Progenitor cell of endocrine pancreas (in vitro differentiated cells): Measurements from ENCODE around the gene SYNE2. TPM values are rescaled to one million over a fixed set of nuclear protein-coding genes. Genes with fewer than 3 reads are reported as not detected.
A peak's percentile ranks its signal among the peaks of the same experiment; 100 is the strongest.

Experiments used
- DNase-seq: peaks from one replicate; pipeline ENCODE4 v3.0.0; 2021; ENCODE audit warnings: low spot score; ENCODE audit not compliant: unreplicated experiment
- H3K27ac Mint-ChIP-seq: 2 replicates; pipeline ENCODE4 v1.8.0; 2021; ENCODE audit warnings: mild to moderate bottlenecking, moderate library complexity, mixed read lengths
- H3K27me3 Mint-ChIP-seq: 2 replicates; pipeline ENCODE4 v1.8.0; 2021; ENCODE audit warnings: mixed read lengths
- H3K36me3 Mint-ChIP-seq: 2 replicates; pipeline ENCODE4 v1.8.0; 2022; ENCODE audit warnings: mixed read lengths; ENCODE audit not compliant: insufficient read depth
- H3K4me1 Mint-ChIP-seq: 2 replicates; pipeline ENCODE4 v1.8.0; 2021; ENCODE audit warnings: low read depth, mixed read lengths
- H3K4me3 Mint-ChIP-seq: 2 replicates; pipeline ENCODE4 v1.8.0; 2021; ENCODE audit warnings: low read depth, mild to moderate bottlenecking, moderate library complexity, mixed read lengths
- H3K9me3 Mint-ChIP-seq: 2 replicates; pipeline ENCODE4 v1.8.0; 2021; ENCODE audit warnings: low read depth, mixed read lengths
- CTCF ChIP-seq: fragments of 200-600 bp; sonication (generic); IDR thresholded peaks from one replicate; pipeline ENCODE4 v1.5.0; 2021; ENCODE audit warnings: antibody characterized with exemption, mild to moderate bottlenecking; ENCODE audit not compliant: unreplicated experiment
- total RNA-seq: library from RNA; stranded (reverse); gene quantifications from 2 replicates; pipeline ENCODE4 v1.2.1, GENCODE V29; 2021

The SYNE2 gene
- total RNA-seq, 1 donor from 2014 or later, result 108 TPM

- TF ChIP-seq CTCF, result no peak
- H3K4me3 Mint-ChIP-seq, result no peak overlapping the region
- peak overlapping the region; percentile 68 for H3K27ac Mint-ChIP-seq
These were observed 44.9 kb downstream of the SYNE2 start for GRCh38 chr14:63897721-63898163.

DNA sequence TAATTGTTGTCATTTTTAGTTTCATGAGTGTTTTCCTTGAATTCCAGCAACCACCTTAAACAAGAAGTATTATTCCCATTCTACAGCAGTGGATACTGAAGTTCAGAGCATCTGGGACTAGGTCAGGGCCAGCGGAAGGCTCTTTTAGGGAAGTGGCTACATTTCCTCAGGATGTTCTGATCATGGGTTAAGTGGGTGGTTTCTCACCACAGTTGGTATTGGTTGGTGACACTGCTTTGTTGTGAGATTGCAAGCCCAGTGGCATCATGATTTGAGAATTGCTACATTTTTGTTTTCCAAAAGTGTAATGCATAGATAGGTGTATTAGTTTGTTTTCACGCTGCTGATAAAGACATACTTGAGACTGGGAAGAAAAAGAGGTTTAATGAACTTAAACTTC is 47.1 kb downstream of the SYNE2 start:
- Mint-ChIP-seq H3K27me3 (no peaks in the 10 kb centered on the region), H3K27ac (no peak overlapping the region), H3K4me3 (no peak overlapping the region), H3K36me3 (peaks cover 17% of the 10 kb centered on the region), H3K4me1 (peaks cover 6% of the 10 kb centered on the region), H3K9me3 (peaks cover 12% of the 10 kb centered on the region)
- TF ChIP-seq CTCF, result no peak
- DNase-seq, result no peak

More at GRCh38 chr14:63897721-63898163, 44.9 kb downstream of the SYNE2 start:
- peaks cover 5% of the 10 kb centered on the region for H3K9me3 Mint-ChIP-seq
- H3K36me3 Mint-ChIP-seq, result peaks cover 12% of the 10 kb centered on the region
- peaks cover 11% of the 10 kb centered on the region for H3K4me1 Mint-ChIP-seq
- DNase-seq, result no peak
- no peaks in the 10 kb centered on the region for H3K27me3 Mint-ChIP-seq

- no peak for DNase-seq
- peaks cover 24% of the 10 kb centered on the region for H3K36me3 Mint-ChIP-seq
- TF ChIP-seq CTCF, result no peak
- H3K27me3 Mint-ChIP-seq, result no peaks in the 10 kb centered on the region
- no peak overlapping the region for H3K27ac Mint-ChIP-seq
- peaks cover 6% of the 10 kb centered on the region for H3K4me1 Mint-ChIP-seq
- H3K4me3 Mint-ChIP-seq, result no peak overlapping the region
- peaks cover 21% of the 10 kb centered on the region for H3K9me3 Mint-ChIP-seq
These were observed 48.8 kb downstream of the SYNE2 start for GRCh38 chr14:63901434-63902085.

DNA sequence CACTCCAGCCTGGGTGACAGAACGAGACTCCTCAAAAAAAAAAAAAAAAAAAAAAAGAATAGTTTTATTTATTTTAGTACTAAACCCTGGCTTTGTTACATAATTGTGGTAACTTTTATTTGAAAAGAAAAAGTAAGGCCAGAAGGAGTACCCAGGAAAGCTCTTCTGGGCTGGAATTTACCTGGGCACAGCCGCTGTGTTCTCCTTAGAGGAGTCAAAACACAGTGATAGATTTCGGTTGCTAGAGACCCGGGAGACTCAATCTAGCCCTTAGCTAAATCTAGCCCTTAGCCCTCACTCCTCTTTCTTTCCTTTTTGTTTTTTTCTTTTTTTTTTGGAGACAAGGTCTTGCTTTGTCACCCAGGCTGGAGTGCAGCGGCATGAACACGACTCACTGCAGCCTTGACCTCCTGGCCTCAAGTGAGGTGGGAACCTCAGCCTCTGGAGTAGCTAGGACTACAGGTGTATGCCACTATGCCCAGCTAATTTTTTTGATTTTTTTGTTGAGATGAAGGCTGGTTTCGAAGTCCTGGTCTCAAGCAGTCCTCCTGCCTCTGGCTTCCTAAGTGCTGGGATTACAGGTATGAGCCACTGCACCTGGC is 49.7 kb downstream of the SYNE2 start:
- no peak for TF ChIP-seq CTCF

GRCh38 chr14:63904724-63905123 is 51.9 kb downstream of the SYNE2 start:
- Mint-ChIP-seq H3K9me3 (peaks cover 21% of the 10 kb centered on the region), H3K36me3 (peaks cover 22% of the 10 kb centered on the region), H3K4me3 (no peak overlapping the region), H3K27ac (peak overlapping the region; percentile 2), H3K27me3 (no peaks in the 10 kb centered on the region), H3K4me1 (peaks cover 14% of the 10 kb centered on the region)
- no peak for TF ChIP-seq CTCF
- DNase-seq, result no peak

More for the DNA sequence above, 49.7 kb downstream of the SYNE2 start:
- Mint-ChIP-seq H3K9me3 (peaks cover 21% of the 10 kb centered on the region), H3K4me3 (no peak overlapping the region), H3K27me3 (no peaks in the 10 kb centered on the region), H3K36me3 (peaks cover 24% of the 10 kb centered on the region), H3K4me1 (peaks cover 4% of the 10 kb centered on the region), H3K27ac (peak overlapping the region; percentile 22)
- no peak for DNase-seq
